Kidney epithelial cell (primary cell): Measurements from ENCODE around the gene CACTIN. TPM values are rescaled to one million over a fixed set of nuclear protein-coding genes. Genes with fewer than 3 reads are reported as not detected.
"Not testable (repeated sequence)": the region's sequence is repeated elsewhere in the genome, so short reads cannot be mapped to it uniquely, and the experiment has no call there.

Experiments used
- DNase-seq: peaks from one replicate; pipeline ENCODE4 v3.0.0-alpha.2; 2010; ENCODE audit warnings: low read depth
- H3K27me3 ChIP-seq: 2 replicates; pipeline ENCODE4 v1.6.0; 2011; ENCODE audit warnings: low read length; ENCODE audit not compliant: control insufficient read depth, insufficient read depth
- H3K36me3 ChIP-seq: 2 replicates; pipeline ENCODE4 v1.5.1; 2011; ENCODE audit warnings: low read length; ENCODE audit not compliant: control insufficient read depth, insufficient read depth
- H3K4me3 ChIP-seq: 2 replicates; pipeline ENCODE4 v1.5.1; 2011; ENCODE audit warnings: low read depth, mild to moderate bottlenecking, control low read depth, low read length
- CTCF ChIP-seq: IDR thresholded peaks from 2 replicates; pipeline ENCODE4 v1.5.1; 2011; ENCODE audit warnings: mild to moderate bottlenecking, moderate library complexity, low read length, control low read depth, inconsistent platforms; ENCODE audit not compliant: insufficient read depth, poor library complexity, severe bottlenecking
- total RNA-seq: library from RNA; depleted of rRNA; stranded (reverse); fragments of >200 nt; gene quantifications from 2 replicates; pipeline ENCODE4 v1.2.3, GENCODE V29; 2015

Gene CACTIN
- total RNA-seq, 1 donor from 2014 or later: 46.6 TPM

GRCh38 chr19:3634496-3635045, 8.0 kb upstream of the CACTIN start:
- Histone ChIP-seq H3K27me3 (no peaks in the 10 kb centered on the region), H3K4me3 (no peak overlapping the region), H3K36me3 (peaks cover 3% of the 10 kb centered on the region)
- DNase-seq: no peak
- TF ChIP-seq CTCF: no peak

GRCh38 chr19:3633559-3633988, 7.0 kb upstream of the CACTIN start:
- DNase-seq: no peak
- H3K4me3 ChIP-seq: no peak overlapping the region
- no peaks in the 10 kb centered on the region for H3K27me3 ChIP-seq
- no peak for TF ChIP-seq CTCF
- peaks cover 3% of the 10 kb centered on the region for H3K36me3 ChIP-seq

- Histone ChIP-seq H3K27me3 (no peaks in the 10 kb centered on the region), H3K36me3 (peaks cover 3% of the 10 kb centered on the region), H3K4me3 (no peak overlapping the region)
- DNase-seq: no peak
- TF ChIP-seq CTCF: no peak
Observed at GRCh38 chr19:3632739-3633558, 6.4 kb upstream of the CACTIN start.

GRCh38 chr19:3632098-3632497, 5.5 kb upstream of the CACTIN start:
- H3K36me3 ChIP-seq: peaks cover 3% of the 10 kb centered on the region
- no peaks in the 10 kb centered on the region for H3K27me3 ChIP-seq
- no peak for TF ChIP-seq CTCF
- no peak for DNase-seq
- no peak overlapping the region for H3K4me3 ChIP-seq

GRCh38 chr19:3631053-3631861, 4.7 kb upstream of the CACTIN start:
- DNase-seq: no peak
- no peaks in the 10 kb centered on the region for H3K27me3 ChIP-seq
- no peak overlapping the region for H3K4me3 ChIP-seq
- TF ChIP-seq CTCF: no peak
- peaks cover 2% of the 10 kb centered on the region for H3K36me3 ChIP-seq

- not testable (repeated sequence) for H3K4me3 ChIP-seq, DNase-seq, H3K27me3 ChIP-seq, H3K36me3 ChIP-seq
Observed at GRCh38 chr19:3628766-3629165, 2.2 kb upstream of the CACTIN start.
